A673 (cell line): Measurements from ENCODE around the gene ZGLP1.

Experiments used
- CTCF ChIP-seq: fragments of 300-800, 200-600 bp; sonication (generic); conservative IDR thresholded peaks from 2 replicates; pipeline ENCODE4 v1.5.1; 2017; ENCODE audit warnings: low read depth, mild to moderate bottlenecking, antibody characterized with exemption, low read length, moderate library complexity, mixed read lengths
- EZH2 ChIP-seq: fragments of 200-600 bp; sonication (generic); IDR thresholded peaks from 2 replicates; pipeline ENCODE4 v1.6.1; 2017; ENCODE audit warnings: borderline replicate concordance, low read depth, mild to moderate bottlenecking, mixed read lengths, antibody characterized with exemption, low read length; ENCODE audit not compliant: poor library complexity, severe bottlenecking

DNA sequence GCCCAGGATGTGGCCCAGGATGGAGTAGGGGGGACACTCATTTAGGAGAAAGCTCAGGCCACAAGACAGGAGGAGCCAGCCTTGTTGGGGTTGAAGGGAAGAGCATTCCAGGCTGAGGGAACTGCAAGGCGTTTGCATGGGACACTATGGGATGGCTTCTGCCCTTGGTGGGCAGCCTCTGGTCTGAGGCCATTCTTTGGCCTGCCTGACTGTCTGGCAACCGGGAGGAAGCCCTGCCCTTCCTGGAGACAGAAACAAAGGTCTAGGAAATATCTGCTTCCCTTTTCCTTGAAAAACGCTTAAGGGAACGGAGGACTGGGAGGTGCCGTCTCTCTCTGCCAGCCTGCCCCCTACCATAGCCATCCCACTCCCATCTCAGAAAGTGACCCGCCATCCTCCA is 41.5 kb downstream of the ZGLP1 start:
- no peak for TF ChIP-seq CTCF
- no peak for TF ChIP-seq EZH2
